ENCODE measurements around the gene PLEKHG4B. TPM values are rescaled to one million over a fixed set of nuclear protein-coding genes. Genes with fewer than 3 reads are reported as not detected.
"Not testable (repeated sequence)": the region's sequence is repeated elsewhere in the genome, so short reads cannot be mapped to it uniquely, and the experiment has no call there.

Gene PLEKHG4B
- polyA plus RNA-seq, 1 experiment = 1.4 TPM

- H3K27me3 ChIP-seq (ENCODE audit: control insufficient read depth, insufficient read depth, low read length) = peaks cover 17% of the 10 kb centered on the region
- CTCF ChIA-PET = no interaction called here
- TF ChIP-seq CTCF (IDR thresholded peaks at IDR 0.05; ENCODE audit: insufficient read depth, low read depth, low read length) = no peak
- POLR2A ChIA-PET = no interaction called here
- H3K36me3 ChIP-seq (ENCODE audit: control insufficient read depth, insufficient read depth, low read length) = no peaks in the 10 kb centered on the region
- no peak for DNase-seq (ENCODE audit: low read depth)
- H3K4me3 ChIP-seq (ENCODE audit: low read depth, low read length) = no peak overlapping the region
Measured at GRCh38 chr5:95241-95980, 3.4 kb downstream of the PLEKHG4B start.

GRCh38 chr5:96976-97660 is 5.2 kb downstream of the PLEKHG4B start:
- no peak for TF ChIP-seq CTCF (IDR thresholded peaks at IDR 0.05; ENCODE audit: insufficient read depth, low read depth, low read length)
- POLR2A ChIA-PET = no interaction called here
- CTCF ChIA-PET = no interaction called here
- H3K4me3 ChIP-seq (ENCODE audit: low read depth, low read length) = no peak overlapping the region
- no peaks in the 10 kb centered on the region for H3K36me3 ChIP-seq (ENCODE audit: control insufficient read depth, insufficient read depth, low read length)
- peaks cover 11% of the 10 kb centered on the region for H3K27me3 ChIP-seq (ENCODE audit: control insufficient read depth, insufficient read depth, low read length)
- no peak for DNase-seq (ENCODE audit: low read depth)

DNA sequence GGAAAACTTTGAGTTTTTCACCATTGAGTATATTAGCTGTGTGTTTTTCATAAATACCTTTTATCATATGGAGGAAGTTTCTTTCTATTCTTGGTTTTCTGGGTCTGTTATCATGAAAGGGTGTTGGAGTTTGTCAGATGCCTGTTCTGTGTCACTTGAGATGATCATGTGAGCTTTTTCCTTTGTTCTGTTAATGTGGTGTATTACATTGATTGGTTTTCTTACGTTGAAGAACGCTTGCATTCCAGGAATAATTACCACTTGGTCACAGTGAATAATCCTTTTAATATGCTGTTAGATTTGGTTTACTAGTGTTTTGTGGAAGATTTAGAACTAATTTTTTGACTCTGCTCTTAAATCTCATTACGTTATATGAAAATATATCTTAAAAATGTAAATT is 7.8 kb downstream of the PLEKHG4B start:
- no peak for TF ChIP-seq CTCF (IDR thresholded peaks at IDR 0.05; ENCODE audit: insufficient read depth, low read depth, low read length)
- ChIA-PET CTCF (no interaction called here), POLR2A (no interaction called here)
- Histone ChIP-seq H3K27me3 (ENCODE audit: control insufficient read depth, insufficient read depth, low read length) (peaks cover 8% of the 10 kb centered on the region), H3K36me3 (ENCODE audit: control insufficient read depth, insufficient read depth, low read length) (no peaks in the 10 kb centered on the region), H3K4me3 (ENCODE audit: low read depth, low read length) (no peak overlapping the region)
- DNase-seq (ENCODE audit: low read depth) = no peak

DNA sequence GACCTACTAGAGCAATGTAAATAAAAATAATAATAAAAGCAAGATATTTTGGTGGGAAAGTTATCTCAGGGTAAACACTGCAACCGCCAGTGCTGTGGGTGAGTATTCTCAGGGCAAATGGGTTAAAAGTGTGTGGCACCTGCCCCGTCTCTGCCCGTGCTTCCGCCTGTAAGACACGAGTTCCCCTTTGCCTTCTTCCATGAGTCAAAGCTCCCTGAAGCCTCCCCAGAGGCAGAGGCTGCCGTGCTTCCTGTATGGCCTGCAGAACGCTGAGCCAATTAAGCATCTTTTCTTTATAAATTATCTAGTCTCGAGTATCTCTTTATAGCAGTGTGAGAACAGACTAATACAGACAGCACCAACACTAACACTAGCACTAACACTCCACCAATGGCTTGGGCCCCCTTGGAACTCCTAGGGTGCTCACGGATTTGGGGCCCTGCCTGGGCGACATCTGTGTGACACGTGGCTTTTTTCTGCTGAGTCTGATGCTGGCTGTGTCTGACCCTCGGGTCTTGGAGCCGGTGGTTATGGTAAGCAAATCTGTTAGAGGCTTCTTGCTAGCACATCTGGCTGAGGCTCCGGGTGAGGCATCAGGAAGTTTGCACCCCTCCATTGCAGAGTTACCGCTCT is 10.6 kb downstream of the PLEKHG4B start:
- Histone ChIP-seq H3K36me3 (ENCODE audit: control insufficient read depth, insufficient read depth, low read length) (no peaks in the 10 kb centered on the region), H3K27me3 (ENCODE audit: control insufficient read depth, insufficient read depth, low read length) (peaks cover 13% of the 10 kb centered on the region), H3K4me3 (ENCODE audit: low read depth, low read length) (no peak overlapping the region)
- CTCF ChIA-PET = no interaction called here
- no peak for TF ChIP-seq CTCF (IDR thresholded peaks at IDR 0.05; ENCODE audit: insufficient read depth, low read depth, low read length)
- no peak for DNase-seq (ENCODE audit: low read depth)
- POLR2A ChIA-PET = no interaction called here

DNA sequence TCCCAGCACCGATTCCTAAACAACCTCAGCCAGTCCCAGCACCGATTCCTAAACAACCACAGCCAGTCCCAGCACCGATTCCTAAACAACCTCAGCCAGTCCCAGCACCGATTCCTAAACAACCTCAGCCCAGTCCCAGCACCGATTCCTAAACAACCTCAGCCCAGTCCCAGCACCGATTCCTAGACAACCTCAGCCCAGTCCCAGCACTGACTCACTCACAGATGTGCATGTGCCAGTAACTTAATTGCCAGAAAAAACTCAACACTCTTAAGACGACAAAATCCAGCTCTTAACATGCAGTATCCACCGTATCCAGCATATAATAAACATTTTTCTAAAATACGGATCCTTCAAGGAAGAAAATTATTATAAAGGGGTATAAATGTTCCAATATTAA is 12.1 kb downstream of the PLEKHG4B start:
- H3K27me3 ChIP-seq (ENCODE audit: control insufficient read depth, insufficient read depth, low read length) = peaks cover 13% of the 10 kb centered on the region
- H3K36me3 ChIP-seq (ENCODE audit: control insufficient read depth, insufficient read depth, low read length); POLR2A ChIA-PET; CTCF ChIA-PET; H3K4me3 ChIP-seq (ENCODE audit: low read depth, low read length); DNase-seq (ENCODE audit: low read depth): not testable (repeated sequence)
